Measurements from ENCODE around the gene RAD51B. TPM values are rescaled to one million over a fixed set of nuclear protein-coding genes. Genes with fewer than 3 reads are reported as not detected.
A peak's percentile ranks its signal among the peaks of the same experiment; 100 is the strongest.

The RAD51B gene
- total RNA-seq, 2 donors from 2014 or later, result 22.8 to 33.8 TPM

GRCh38 chr14:68247676-68248268 lies 428.2 kb downstream of the RAD51B start:
- H3K27ac Mint-ChIP-seq, result peak overlapping the region; percentile 35
- no peak overlapping the region for H3K9ac ChIP-seq (ENCODE audit: extremely low read depth, low read length, poor library complexity, severe bottlenecking)

GRCh38 chr14:68248481-68249255 lies 429.1 kb downstream of the RAD51B start:
- Histone ChIP-seq H3K9ac (ENCODE audit: extremely low read depth, low read length, poor library complexity, severe bottlenecking) (no peak overlapping the region), H3K4me1 (ENCODE audit: control insufficient read depth, insufficient read depth, low read length) (peaks cover 10% of the 10 kb centered on the region), H3K27ac (ENCODE audit: low read depth, low read length) (no peak overlapping the region), H3K9me3 (ENCODE audit: control insufficient read depth, low read length) (no peaks in the 10 kb centered on the region), H3K4me3 (ENCODE audit: low read length) (no peak overlapping the region), H3K36me3 (ENCODE audit: control insufficient read depth, insufficient read depth, low read length) (no peaks in the 10 kb centered on the region), H3K27me3 (ENCODE audit: control insufficient read depth, insufficient read depth, low read length, poor library complexity, severe bottlenecking) (no peaks in the 10 kb centered on the region)
- Mint-ChIP-seq H3K9me3 (no peaks in the 10 kb centered on the region), H3K27ac (peak overlapping the region; percentile 35), H3K36me3 (ENCODE audit: low read depth) (no peaks in the 10 kb centered on the region), H3K4me3 (no peak overlapping the region), H3K27me3 (ENCODE audit: insufficient read depth) (no peaks in the 10 kb centered on the region), H3K4me1 (peaks cover 60% of the 10 kb centered on the region)
- peak; percentile 82 for TF ChIP-seq CTCF (conservative IDR thresholded peaks at IDR 0.05)
- DNase-seq, result peak; percentile 66
- 38 to 50% methylated on average over 5 to 7 of the region's 7 CpGs for WGBS, 2 experiments (ENCODE audit: insufficient coverage in 1 of 2, insufficient read length in 1 of 2)

More at GRCh38 chr14:68247676-68248268, 428.2 kb downstream of the RAD51B start:
- H3K27me3 ChIP-seq (ENCODE audit: control insufficient read depth, insufficient read depth, low read length, poor library complexity, severe bottlenecking), result no peaks in the 10 kb centered on the region
- peaks cover 8% of the 10 kb centered on the region for H3K4me1 ChIP-seq (ENCODE audit: control insufficient read depth, insufficient read depth, low read length)
- H3K4me3 Mint-ChIP-seq, result no peak overlapping the region
- H3K9me3 Mint-ChIP-seq, result no peaks in the 10 kb centered on the region
- peaks cover 57% of the 10 kb centered on the region for H3K4me1 Mint-ChIP-seq
- H3K27me3 Mint-ChIP-seq (ENCODE audit: insufficient read depth), result no peaks in the 10 kb centered on the region
- H3K9me3 ChIP-seq (ENCODE audit: control insufficient read depth, low read length), result no peaks in the 10 kb centered on the region
- H3K36me3 ChIP-seq (ENCODE audit: control insufficient read depth, insufficient read depth, low read length), result no peaks in the 10 kb centered on the region
- no peak for DNase-seq
- TF ChIP-seq CTCF (conservative IDR thresholded peaks at IDR 0.05), result no peak
- 81 to 90% methylated on average over 2 to 4 of the region's 4 CpGs for WGBS, 2 experiments (ENCODE audit: insufficient coverage in 1 of 2, insufficient read length in 1 of 2)
- H3K27ac ChIP-seq (ENCODE audit: low read depth, low read length), result no peak overlapping the region
- H3K36me3 Mint-ChIP-seq (ENCODE audit: low read depth), result no peaks in the 10 kb centered on the region
- no peak overlapping the region for H3K4me3 ChIP-seq (ENCODE audit: low read length)

- Histone ChIP-seq H3K4me1 (ENCODE audit: control insufficient read depth, insufficient read depth, low read length) (peaks cover 9% of the 10 kb centered on the region), H3K27ac (ENCODE audit: low read depth, low read length) (no peak overlapping the region), H3K9me3 (ENCODE audit: control insufficient read depth, low read length) (no peaks in the 10 kb centered on the region), H3K27me3 (ENCODE audit: control insufficient read depth, insufficient read depth, low read length, poor library complexity, severe bottlenecking) (no peaks in the 10 kb centered on the region), H3K9ac (ENCODE audit: extremely low read depth, low read length, poor library complexity, severe bottlenecking) (no peak overlapping the region), H3K36me3 (ENCODE audit: control insufficient read depth, insufficient read depth, low read length) (no peaks in the 10 kb centered on the region), H3K4me3 (ENCODE audit: low read length) (no peak overlapping the region)
- Mint-ChIP-seq H3K36me3 (ENCODE audit: low read depth) (no peaks in the 10 kb centered on the region), H3K27ac (no peak overlapping the region), H3K4me3 (no peak overlapping the region), H3K27me3 (ENCODE audit: insufficient read depth) (no peaks in the 10 kb centered on the region), H3K9me3 (no peaks in the 10 kb centered on the region), H3K4me1 (peaks cover 61% of the 10 kb centered on the region)
- 71 to 79% methylated on average over 1 to 3 of the region's 3 CpGs for WGBS, 2 experiments (ENCODE audit: insufficient coverage in 1 of 2, insufficient read length in 1 of 2)
- TF ChIP-seq CTCF (conservative IDR thresholded peaks at IDR 0.05), result no peak
- no peak for DNase-seq
Observed at GRCh38 chr14:68249661-68250451, 430.3 kb downstream of the RAD51B start.

All from endodermal cell (in vitro differentiated cells).